Measurements from ENCODE around the gene RNF39.

RNF39 gene

GRCh38 chr6:30096829-30097228 lies 21.3 kb upstream of the RNF39 start:
- no peak for DNase-seq (ENCODE audit: low read depth)

GRCh38 chr6:30093951-30094661 lies 18.5 kb upstream of the RNF39 start:
- no peak for DNase-seq (ENCODE audit: low read depth)

- no peak for DNase-seq (ENCODE audit: low read depth)
Measured at GRCh38 chr6:30092852-30093543, 17.4 kb upstream of the RNF39 start.

- DNase-seq (ENCODE audit: low read depth): peak; percentile 89
Measured at GRCh38 chr6:30091577-30092381, 16.2 kb upstream of the RNF39 start.

- DNase-seq (ENCODE audit: low read depth): no peak
Measured at GRCh38 chr6:30087876-30088275, 12.3 kb upstream of the RNF39 start.

GRCh38 chr6:30077218-30077617 lies 1.6 kb upstream of the RNF39 start:
- no peak for DNase-seq (ENCODE audit: low read depth)

GRCh38 chr6:30075790-30076732 lies 492 bp upstream of the RNF39 start:
- no peak for DNase-seq (ENCODE audit: low read depth)

- DNase-seq (ENCODE audit: low read depth): no peak
Measured at GRCh38 chr6:30074331-30075093, 1.1 kb downstream of the RNF39 start.

GRCh38 chr6:30073489-30074235 lies 1.9 kb downstream of the RNF39 start:
- no peak for DNase-seq (ENCODE audit: low read depth)

GRCh38 chr6:30071858-30072257 lies 3.7 kb downstream of the RNF39 start:
- DNase-seq (ENCODE audit: low read depth): no peak

GRCh38 chr6:30071081-30071818 lies 4.3 kb downstream of the RNF39 start:
- no peak for DNase-seq (ENCODE audit: low read depth)

- no peak for DNase-seq (ENCODE audit: low read depth)
Measured at GRCh38 chr6:30067460-30068139, 8.0 kb downstream of the RNF39 start.

GRCh38 chr6:30066577-30067459 lies 8.8 kb downstream of the RNF39 start, which contains the start of gene PPP1R11:
PPP1R11 (plus strand) TSS chr6:30067198; CDS start chr6:30067411, 213 bp downstream.
- peak; percentile 99 for DNase-seq (ENCODE audit: low read depth)

GRCh38 chr6:30066082-30066481 lies 9.5 kb downstream of the RNF39 start:
- DNase-seq (ENCODE audit: low read depth): no peak

- DNase-seq (ENCODE audit: low read depth): no peak
Measured at GRCh38 chr6:30063315-30063714, 12.3 kb downstream of the RNF39 start.

- DNase-seq (ENCODE audit: low read depth): no peak
Measured at GRCh38 chr6:30062471-30063178, 12.9 kb downstream of the RNF39 start.

GRCh38 chr6:30061858-30062458 lies 13.6 kb downstream of the RNF39 start:
- DNase-seq (ENCODE audit: low read depth): no peak

All from EH (cell line).